CD8-positive, alpha-beta memory T cell (primary cell): ENCODE data around the gene SMURF2. TPM values are rescaled to one million over a fixed set of nuclear protein-coding genes. Genes with fewer than 3 reads are reported as not detected.
"Not testable (repeated sequence)": the region's sequence is repeated elsewhere in the genome, so short reads cannot be mapped to it uniquely, and the experiment has no call there.

Source experiments
- CTCF ChIA-PET: fragments of 350-600 bp; sonication (Branson Sonifier 250); formaldehyde crosslinking; loops from one replicate; lab custom pipeline; 2021; ENCODE audit warnings: antibody characterized with exemption; lab: Charles Lee
- POLR2A ChIA-PET: fragments of 350-600 bp; sonication (Branson Sonifier 250); formaldehyde crosslinking; loops from one replicate; lab custom pipeline; 2021; ENCODE audit warnings: antibody characterized with exemption; lab: Charles Lee
- DNase-seq, 5 donors: peaks; one replicate each; pipeline versions ENCODE4 v3.0.0 to v3.0.0-alpha.2; 2020 to 2022; ENCODE audit warnings: mixed read lengths in 1 of 5
- H3K27ac ChIP-seq: one replicate; pipeline ENCODE4 v1.7.0; 2013; ENCODE audit warnings: low read depth, mild to moderate bottlenecking, low read length, moderate library complexity
- H3K27me3 ChIP-seq: 2 replicates; pipeline ENCODE4 v1.7.0; 2013; ENCODE audit warnings: low read length, mild to moderate bottlenecking; ENCODE audit not compliant: insufficient read depth, poor library complexity, severe bottlenecking
- H3K36me3 ChIP-seq: 2 replicates; pipeline ENCODE4 v1.7.0; 2013; ENCODE audit warnings: mild to moderate bottlenecking, low read length, moderate library complexity; ENCODE audit not compliant: insufficient read depth
- H3K4me1 ChIP-seq: 2 replicates; pipeline ENCODE4 v1.7.0; 2013; ENCODE audit warnings: mild to moderate bottlenecking, low read length, moderate library complexity; ENCODE audit not compliant: insufficient read depth
- H3K4me3 ChIP-seq: 2 replicates; pipeline ENCODE4 v1.7.0; 2013; ENCODE audit warnings: mild to moderate bottlenecking, low read length
- H3K9me3 ChIP-seq: 2 replicates; pipeline ENCODE4 v1.7.0; 2013; ENCODE audit warnings: mild to moderate bottlenecking, low read length
- H3K27ac Mint-ChIP-seq, 8 donors: one replicate each; pipeline ENCODE4 v1.8.0; 2020 to 2021; ENCODE audit warnings: mixed read lengths in 8 of 8, mild to moderate bottlenecking in 6 of 8, inconsistent platforms in 3 of 8, moderate library complexity in 3 of 8
- H3K27me3 Mint-ChIP-seq, 2 donors: one replicate each; pipeline ENCODE4 v1.8.0; 2020 to 2021; ENCODE audit warnings: mixed read lengths in 2 of 2, mild to moderate bottlenecking in 1 of 2, moderate library complexity in 1 of 2
- H3K36me3 Mint-ChIP-seq, 3 donors: one replicate each; pipeline ENCODE4 v1.8.0; 2020 to 2021; ENCODE audit warnings: mixed read lengths in 3 of 3, inconsistent platforms in 1 of 3, mild to moderate bottlenecking in 1 of 3
- H3K4me1 Mint-ChIP-seq, 3 donors: one replicate each; pipeline ENCODE4 v1.8.0; 2020 to 2021; ENCODE audit warnings: mixed read lengths in 3 of 3, inconsistent platforms in 1 of 3, mild to moderate bottlenecking in 1 of 3
- H3K4me3 Mint-ChIP-seq, 7 donors: one replicate each; pipeline ENCODE4 v1.8.0; 2020 to 2021; ENCODE audit warnings: mixed read lengths in 7 of 7, mild to moderate bottlenecking in 6 of 7, moderate library complexity in 4 of 7, inconsistent platforms in 2 of 7
- H3K9me3 Mint-ChIP-seq, 5 donors: one replicate each; pipeline ENCODE4 v1.8.0; 2020 to 2022; ENCODE audit warnings: mixed read lengths in 5 of 5, mild to moderate bottlenecking in 3 of 5, moderate library complexity in 2 of 5, inconsistent platforms in 1 of 5
- polyA plus RNA-seq: library from polyadenylated mRNA; unstranded; fragments of 300-500 nt; fragmentation: Illumina TruSeq; gene quantifications from one replicate; pipeline ENCODE4 v1.2.3, GENCODE V29; 2021
- total RNA-seq, 2 experiments: library from RNA; stranded (reverse); gene quantifications; one replicate each; pipeline ENCODE4 v1.2.3, GENCODE V29; 2021

SMURF2 gene
- total and polyA plus RNA-seq, 3 experiments from 2014 or later: 7.8 to 19.0 (median 18.9) TPM

DNA sequence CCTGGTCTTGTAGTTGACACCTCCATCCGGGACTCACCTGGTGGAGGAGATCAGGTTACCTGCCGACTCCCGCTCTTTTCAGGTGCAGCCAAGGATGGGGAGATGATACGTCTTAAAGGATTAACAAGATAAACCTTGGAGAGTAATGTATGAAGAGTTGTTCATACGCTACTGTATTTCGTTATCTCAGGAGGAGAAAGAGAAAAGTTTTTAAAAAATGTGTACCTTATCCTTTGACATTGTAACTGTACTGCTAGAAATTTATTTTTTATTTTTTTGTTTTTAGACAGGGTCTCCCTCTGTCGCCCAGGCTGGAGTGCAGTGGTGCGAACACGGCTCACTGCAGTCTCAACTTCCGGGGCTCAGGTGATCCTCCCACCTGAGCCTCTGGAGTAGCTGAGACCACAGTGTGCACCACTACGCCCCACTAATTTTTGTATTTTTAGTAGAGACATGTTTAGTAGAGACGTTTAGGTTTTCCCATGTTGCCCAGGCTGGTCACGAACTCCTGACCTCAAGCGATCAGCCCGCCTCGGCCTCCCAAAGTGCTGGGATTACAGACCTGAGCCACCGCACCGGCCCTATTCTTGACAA, 764 bp upstream of the SMURF2 start:
- H3K4me1 ChIP-seq: peaks cover 22% of the 10 kb centered on the region
- H3K4me3 ChIP-seq: peak overlapping the region; percentile 85
- POLR2A ChIA-PET: interaction anchor here (1.9 to 2.3 kb wide), 2 partner anchors 46 to 158 kb away, joined by 10 to 17 read pairs; partner anchors contain the start of gene DDX5
- H3K27me3 ChIP-seq: no peaks in the 10 kb centered on the region
- H3K9me3 ChIP-seq: no peaks in the 10 kb centered on the region
- H3K27ac Mint-ChIP-seq: peak overlapping the region; percentile 68 to 98 (median 84)
- H3K4me1 Mint-ChIP-seq: peaks cover 28 to 40% (median 38%) of the 10 kb centered on the region in 3 donors
- H3K27me3 Mint-ChIP-seq: no peaks in the 10 kb centered on the region
- no peaks in the 10 kb centered on the region for H3K9me3 Mint-ChIP-seq
- CTCF ChIA-PET: interaction anchor here (1.0 to 1.3 kb wide), 2 partner anchors 14 to 69 kb away, joined by 3 read pairs; no protein-coding TSS in a partner anchor
- DNase-seq: no peak
- H3K27ac ChIP-seq: no peak overlapping the region
- H3K4me3 Mint-ChIP-seq: peak overlapping the region; percentile 85 to 98 (median 89)
- H3K36me3 Mint-ChIP-seq: peaks cover 0 to 14% (median 0%) of the 10 kb centered on the region in 3 donors
- no peaks in the 10 kb centered on the region for H3K36me3 ChIP-seq

DNA sequence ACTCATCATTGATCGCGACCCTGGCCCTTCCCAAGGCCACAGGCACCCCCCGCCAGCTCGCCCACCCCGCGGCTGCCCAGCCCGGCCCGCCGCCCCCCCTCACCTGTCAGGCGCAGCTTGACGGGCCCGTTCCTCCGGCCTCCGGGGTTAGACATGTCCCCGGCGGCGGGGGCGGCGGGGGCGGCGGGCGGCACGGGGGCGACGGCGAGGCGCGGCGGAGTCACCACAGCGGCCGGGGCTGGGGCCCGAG, 456 bp downstream of the SMURF2 start:
- H3K27ac Mint-ChIP-seq: peak overlapping the region; percentile 94 to 99 (median 96)
- Histone ChIP-seq H3K27ac (peak overlapping the region; percentile 64), H3K36me3 (no peaks in the 10 kb centered on the region), H3K4me3 (peak overlapping the region; percentile 79), H3K9me3 (no peaks in the 10 kb centered on the region), H3K27me3 (no peaks in the 10 kb centered on the region), H3K4me1 (peaks cover 22% of the 10 kb centered on the region)
- H3K4me1 Mint-ChIP-seq: peaks cover 39 to 52% (median 49%) of the 10 kb centered on the region in 3 donors
- H3K36me3 Mint-ChIP-seq: peaks cover 0 to 15% (median 1%) of the 10 kb centered on the region in 3 donors
- DNase-seq: no peak
- no peaks in the 10 kb centered on the region for H3K9me3 Mint-ChIP-seq
- H3K27me3 Mint-ChIP-seq: no peaks in the 10 kb centered on the region
- ChIA-PET POLR2A (interaction anchor here (1.1 to 2.3 kb wide), 3 partner anchors 47 to 156 kb away, joined by 5 to 17 read pairs (median 10); partner anchors contain the start of genes CEP95 and DDX5), CTCF (interaction anchor here (1.0 to 1.3 kb wide), 2 partner anchors 12 to 70 kb away, joined by 3 read pairs; no protein-coding TSS in a partner anchor)
- peak overlapping the region; percentile 97 to 100 (median 99) for H3K4me3 Mint-ChIP-seq

DNA sequence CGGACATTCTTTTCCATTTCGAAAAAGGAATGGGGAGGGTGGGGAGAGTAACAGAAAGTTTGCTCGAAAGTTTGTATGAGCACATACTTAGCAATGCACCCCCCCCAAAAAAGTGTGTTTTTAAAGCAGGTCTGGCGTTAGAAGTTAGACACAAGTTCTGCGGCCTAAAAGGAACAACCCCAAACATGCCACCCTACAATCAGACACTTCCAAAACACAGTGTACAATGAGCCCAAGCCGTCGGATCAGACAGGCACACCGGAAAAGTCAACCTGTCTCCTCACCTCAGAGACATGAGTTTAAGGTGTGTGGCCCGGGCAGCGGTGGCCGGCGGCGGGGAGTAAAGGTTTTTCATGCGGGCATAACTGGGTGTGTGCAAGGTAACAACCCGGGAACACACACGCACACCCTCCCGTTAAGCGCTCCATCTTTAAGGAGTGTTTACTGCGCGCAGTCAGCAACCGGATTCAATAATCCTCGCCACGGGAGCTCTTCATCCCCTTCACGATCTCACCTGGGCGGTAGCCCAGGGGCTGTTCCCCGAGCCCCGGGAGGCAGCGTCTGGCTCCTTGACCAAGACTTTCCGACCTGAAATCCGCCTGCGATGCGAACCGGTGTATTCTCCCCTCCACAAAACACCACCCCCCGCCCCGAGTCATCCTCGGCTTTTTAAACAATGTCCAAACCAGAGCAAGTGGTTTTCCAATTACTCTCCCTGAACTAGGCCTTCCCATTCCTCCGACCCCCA, 955 bp downstream of the SMURF2 start:
- Histone ChIP-seq H3K4me1 (peaks cover 22% of the 10 kb centered on the region), H3K4me3 (peak overlapping the region; percentile 79), H3K27ac (peak overlapping the region; percentile 64)
- ChIA-PET POLR2A (interaction anchor here (1.1 to 2.3 kb wide), 3 partner anchors 48 to 156 kb away, joined by 5 to 17 read pairs (median 10); partner anchors contain the start of genes CEP95 and DDX5), CTCF (interaction anchor here (1.3 kb wide), 1 partner anchor 71 kb away, joined by 3 read pairs; no protein-coding TSS in a partner anchor)
- not testable (repeated sequence) for H3K27me3 ChIP-seq, H3K9me3 Mint-ChIP-seq, H3K27me3 Mint-ChIP-seq, H3K36me3 ChIP-seq, H3K9me3 ChIP-seq
- Mint-ChIP-seq H3K4me1 (peaks cover 43 to 57% (median 54%) of the 10 kb centered on the region in 3 donors), H3K4me3 (peak overlapping the region; percentile 97 to 100 (median 99)), H3K36me3 (peaks cover 0 to 15% (median 1%) of the 10 kb centered on the region in 3 donors), H3K27ac (peak overlapping the region; percentile 94 to 99 (median 96))
- DNase-seq: peak; percentile 10 to 58 (median 24)

DNA sequence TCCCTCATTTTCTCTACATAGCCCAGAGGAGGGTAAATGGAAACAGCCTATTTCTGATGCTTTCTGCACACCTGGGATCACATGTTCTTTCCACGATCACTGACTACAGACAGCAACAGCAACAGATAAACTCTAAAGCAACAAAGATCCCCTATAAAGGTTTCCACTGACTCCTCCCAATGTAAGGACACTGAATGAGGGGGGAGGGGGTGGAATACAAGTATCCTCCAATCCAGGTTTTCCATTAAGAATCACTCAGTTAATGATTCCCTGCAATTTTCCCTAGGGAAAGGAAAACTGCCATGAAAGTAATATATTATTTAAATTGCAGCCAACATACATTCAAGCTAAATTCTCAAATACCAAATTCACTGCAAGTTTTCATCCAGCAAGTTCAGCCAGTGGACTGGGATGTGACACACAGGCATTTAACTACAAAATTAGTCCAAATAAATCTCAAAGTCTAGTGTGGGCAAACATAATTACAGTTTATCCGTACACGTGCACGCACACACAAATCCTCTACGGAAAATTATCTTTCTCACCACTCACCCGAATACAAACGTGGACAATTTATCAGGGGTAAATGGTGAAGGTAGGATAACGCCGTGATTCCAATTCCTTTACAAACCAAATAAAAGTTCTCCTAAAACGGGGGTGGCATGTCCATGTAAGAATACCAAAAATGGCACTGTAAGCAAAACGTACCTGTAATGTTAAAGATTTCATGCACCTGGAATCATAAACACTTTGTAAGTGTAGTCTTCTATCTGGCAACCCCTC, 1.7 kb downstream of the SMURF2 start:
- H3K27ac Mint-ChIP-seq: peak overlapping the region; percentile 94 to 99 (median 96)
- H3K36me3 ChIP-seq, H3K27me3 ChIP-seq, CTCF ChIA-PET, H3K9me3 Mint-ChIP-seq, H3K27ac ChIP-seq, H3K9me3 ChIP-seq, DNase-seq, H3K27me3 Mint-ChIP-seq: not testable (repeated sequence)
- Histone ChIP-seq H3K4me1 (peaks cover 22% of the 10 kb centered on the region), H3K4me3 (peak overlapping the region; percentile 79)
- H3K4me3 Mint-ChIP-seq: peak overlapping the region; percentile 97 to 100 (median 99)
- POLR2A ChIA-PET: interaction anchor here (1.1 to 2.3 kb wide), 2 partner anchors 48 to 154 kb away, joined by 5 to 17 read pairs; partner anchors contain the start of gene CEP95
- H3K4me1 Mint-ChIP-seq: peaks cover 47 to 63% (median 60%) of the 10 kb centered on the region in 3 donors
- H3K36me3 Mint-ChIP-seq: peaks cover 0 to 17% (median 2%) of the 10 kb centered on the region in 3 donors

DNA sequence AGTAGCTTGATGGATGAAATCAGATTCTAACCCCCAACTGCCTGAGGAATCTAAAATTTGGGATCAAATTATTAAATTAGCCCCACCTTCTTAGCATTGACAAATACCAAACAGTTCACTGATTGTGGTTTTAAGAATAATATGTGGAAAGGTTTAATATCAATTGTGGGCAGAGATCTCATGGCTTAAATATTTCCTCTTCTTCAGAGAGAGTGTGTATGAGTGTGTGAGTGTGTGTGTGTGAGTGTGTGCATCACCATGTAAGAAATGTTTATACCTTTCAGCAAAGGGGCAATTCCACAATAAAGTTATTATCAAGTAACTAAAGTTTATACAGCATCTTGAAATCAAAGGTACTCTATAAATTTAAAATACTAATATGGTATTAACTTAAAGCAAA, 3.2 kb downstream of the SMURF2 start:
- Histone ChIP-seq H3K4me3 (no peak overlapping the region), H3K4me1 (peaks cover 22% of the 10 kb centered on the region), H3K27me3 (no peaks in the 10 kb centered on the region), H3K27ac (no peak overlapping the region), H3K36me3 (no peaks in the 10 kb centered on the region), H3K9me3 (no peaks in the 10 kb centered on the region)
- Mint-ChIP-seq H3K36me3 (peaks cover 0 to 17% (median 2%) of the 10 kb centered on the region in 3 donors), H3K9me3 (no peaks in the 10 kb centered on the region), H3K4me3 (peak overlapping the region in 6 of 7 donors; percentile 2 to 83 (median 24)), H3K27me3 (no peaks in the 10 kb centered on the region), H3K4me1 (peaks cover 48 to 69% (median 66%) of the 10 kb centered on the region in 3 donors), H3K27ac (peak overlapping the region; percentile 0 to 69 (median 47))
- ChIA-PET POLR2A (no interaction called here), CTCF (interaction anchor here (1.5 kb wide), 1 partner anchor 10 kb away, joined by 4 read pairs; no protein-coding TSS in a partner anchor)
- DNase-seq: no peak

DNA sequence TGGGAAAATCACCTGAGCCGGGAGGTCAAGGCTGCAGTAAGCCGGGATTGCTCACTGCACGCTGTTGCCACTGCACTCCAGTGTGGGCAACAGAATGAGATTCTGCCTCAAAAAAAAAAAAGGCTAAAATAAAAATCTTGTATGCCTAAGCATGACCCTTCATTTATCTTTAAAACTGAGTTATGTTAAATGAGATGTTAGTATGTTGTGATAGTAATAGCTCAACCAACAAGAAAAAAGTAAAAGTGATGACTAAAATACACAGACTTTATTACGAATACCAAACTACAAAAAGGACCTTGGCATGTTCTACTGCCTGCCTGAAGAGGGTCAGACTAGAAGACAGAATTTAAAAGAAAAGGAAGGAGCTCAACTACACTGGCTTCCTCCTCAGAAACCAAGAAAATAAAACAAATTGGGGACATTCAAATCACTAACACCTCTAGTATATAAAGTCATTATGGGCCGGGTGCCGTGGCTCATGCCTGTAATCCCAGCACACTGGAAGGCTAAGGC, 4.4 kb downstream of the SMURF2 start:
- H3K27me3 ChIP-seq: no peaks in the 10 kb centered on the region
- POLR2A ChIA-PET: interaction anchor here (0.7 kb wide), 1 partner anchor 159 kb away, joined by 3 read pairs; no protein-coding TSS in a partner anchor
- no peak overlapping the region for H3K27ac ChIP-seq
- no peak for DNase-seq
- H3K9me3 Mint-ChIP-seq: no peaks in the 10 kb centered on the region
- peaks cover 18% of the 10 kb centered on the region for H3K4me1 ChIP-seq
- H3K36me3 ChIP-seq: no peaks in the 10 kb centered on the region
- H3K27me3 Mint-ChIP-seq: no peaks in the 10 kb centered on the region
- H3K4me1 Mint-ChIP-seq: peaks cover 54 to 78% (median 74%) of the 10 kb centered on the region in 3 donors
- no peaks in the 10 kb centered on the region for H3K9me3 ChIP-seq
- peaks cover 0 to 19% (median 2%) of the 10 kb centered on the region in 3 donors for H3K36me3 Mint-ChIP-seq
- H3K4me3 Mint-ChIP-seq: peak overlapping the region in 6 of 7 donors; percentile 39 to 71 (median 50)
- no peak overlapping the region for H3K4me3 ChIP-seq
- CTCF ChIA-PET: interaction anchor here (1.0 to 1.5 kb wide), 2 partner anchors 9 to 336 kb away, joined by 3 to 4 read pairs; no protein-coding TSS in a partner anchor
- H3K27ac Mint-ChIP-seq: peak overlapping the region in 6 of 8 donors; percentile 8 to 78 (median 62)

DNA sequence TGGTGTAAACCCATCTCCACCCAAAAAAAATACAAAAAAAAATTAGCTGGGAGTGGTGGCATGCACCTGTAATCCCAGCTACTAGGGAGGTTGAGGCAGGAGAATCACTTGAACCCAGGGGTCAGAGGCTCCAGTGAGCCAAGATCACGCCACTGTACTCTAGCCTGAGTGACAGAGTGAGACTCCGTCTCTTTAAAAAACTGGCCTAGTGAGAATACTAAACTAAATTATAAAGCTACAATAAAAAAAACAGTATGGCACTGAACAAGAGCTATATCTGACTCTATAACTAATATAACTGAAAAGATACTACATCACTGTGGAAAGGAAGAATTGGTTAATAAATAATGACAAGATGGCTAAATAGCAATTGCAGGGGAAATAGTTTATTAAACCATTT, 6.4 kb downstream of the SMURF2 start:
- ChIA-PET CTCF (interaction anchor here (1.2 kb wide), 1 partner anchor 81 kb away, joined by 3 read pairs; no protein-coding TSS in a partner anchor), POLR2A (interaction anchor here (0.6 kb wide), 1 partner anchor 21 kb away, joined by 7 read pairs; no protein-coding TSS in a partner anchor)
- Mint-ChIP-seq H3K27ac (no peak overlapping the region), H3K4me3 (no peak overlapping the region), H3K4me1 (peaks cover 53 to 82% (median 75%) of the 10 kb centered on the region in 3 donors), H3K27me3 (no peaks in the 10 kb centered on the region), H3K36me3 (peaks cover 0 to 10% (median 2%) of the 10 kb centered on the region in 3 donors), H3K9me3 (no peaks in the 10 kb centered on the region)
- H3K9me3 ChIP-seq: no peaks in the 10 kb centered on the region
- peaks cover 12% of the 10 kb centered on the region for H3K4me1 ChIP-seq
- no peaks in the 10 kb centered on the region for H3K36me3 ChIP-seq
- H3K27ac ChIP-seq: no peak overlapping the region
- H3K27me3 ChIP-seq: no peaks in the 10 kb centered on the region
- no peak overlapping the region for H3K4me3 ChIP-seq
- no peak for DNase-seq
